NCI-H460 (cell line): ENCODE measurements around the gene PCAT7. TPM values are rescaled to one million over a fixed set of nuclear protein-coding genes. Genes with fewer than 3 reads are reported as not detected.
"Not testable (repeated sequence)": the region's sequence is repeated elsewhere in the genome, so short reads cannot be mapped to it uniquely, and the experiment has no call there.

Experiments used
- DNase-seq: peaks from one replicate; pipeline ENCODE4 v3.0.0-alpha.2; 2016; ENCODE audit warnings: low read depth; ENCODE audit errors: extremely low read depth
- polyA plus RNA-seq: library from polyadenylated mRNA; depleted of rRNA; stranded (reverse); fragments of >200 nt; gene quantifications from 2 replicates; pipeline ENCODE4 v1.2.3, GENCODE V29; 2014; cell fraction: nucleus; rRNA removed
- total RNA-seq: library from RNA; depleted of rRNA; stranded (reverse); fragments of >200 nt; shearing (Covaris generic); gene quantifications from 2 replicates; pipeline ENCODE4 v1.2.3, GENCODE V29; 2014; rRNA removed

The PCAT7 gene
- 2.1 and 2.7 TPM in 2 replicates for total RNA-seq
- polyA plus RNA-seq, result 3.8 and 8.6 TPM in 2 replicates

DNA sequence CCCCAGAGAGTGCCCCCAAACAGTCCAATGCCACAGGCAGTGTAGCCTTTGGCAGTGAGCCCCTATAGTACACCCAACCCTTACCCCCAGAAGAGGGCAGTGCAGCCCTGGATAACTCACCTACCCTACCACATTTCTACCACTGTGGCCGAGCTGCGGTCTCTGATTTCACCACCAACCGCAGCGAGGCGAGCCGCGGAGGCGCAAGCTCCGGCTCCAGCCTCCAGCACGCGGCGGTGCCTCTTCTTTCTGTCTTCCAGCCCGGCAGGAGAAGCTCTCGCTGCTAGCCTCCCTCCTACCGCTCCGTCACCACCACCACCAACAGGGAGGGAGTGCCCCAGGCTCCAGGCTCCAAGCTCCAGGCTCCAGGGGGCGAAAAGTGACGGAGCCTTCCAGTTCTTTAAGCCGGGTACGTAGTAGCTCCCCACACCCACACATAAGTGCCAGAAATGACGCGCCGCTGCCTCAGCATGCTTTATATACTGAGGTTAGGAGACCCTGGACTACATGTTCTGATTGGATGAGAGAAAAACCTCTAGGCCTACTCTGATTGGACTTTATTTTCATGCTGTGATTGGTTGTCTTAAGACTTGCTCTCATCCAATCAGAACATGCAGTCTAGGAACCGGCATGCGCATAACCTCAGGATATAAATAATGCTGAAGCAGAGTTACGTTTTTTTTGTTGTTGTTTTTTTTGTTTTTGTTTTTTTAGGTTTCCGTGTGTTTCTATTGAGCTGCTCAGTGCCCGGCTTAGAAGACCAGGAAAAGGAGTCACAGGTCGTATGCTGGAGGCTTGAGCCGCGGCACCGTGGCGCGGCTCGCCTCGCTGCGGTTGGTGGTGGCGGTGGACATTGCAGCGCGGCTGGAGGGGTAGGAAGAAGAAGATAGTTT is at the start of gene PCAT7:
Gene PCAT7 (plus strand): TSS at position 645 of the 893 bp plus-strand sequence.
- DNase-seq, result peak; percentile 86

DNA sequence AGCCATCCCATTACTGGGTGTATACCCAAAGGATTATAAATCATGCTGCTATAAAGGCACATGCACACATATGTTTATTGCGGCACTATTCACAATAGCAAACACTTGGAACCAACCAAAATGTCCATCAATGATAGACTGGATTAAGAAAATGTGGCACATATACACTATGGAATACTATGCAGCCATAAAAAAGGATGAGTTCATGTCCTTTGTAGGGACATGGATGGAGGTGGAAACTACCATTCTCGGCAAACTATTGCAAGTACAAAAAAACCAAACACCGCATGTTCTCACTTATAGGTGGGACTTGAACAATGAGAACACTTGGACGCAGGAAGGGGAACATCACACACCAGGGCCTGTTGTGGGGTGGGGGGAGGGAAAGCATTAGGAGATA is 48.5 kb upstream of the PCAT7 start:
- DNase-seq, result not testable (repeated sequence)

DNA sequence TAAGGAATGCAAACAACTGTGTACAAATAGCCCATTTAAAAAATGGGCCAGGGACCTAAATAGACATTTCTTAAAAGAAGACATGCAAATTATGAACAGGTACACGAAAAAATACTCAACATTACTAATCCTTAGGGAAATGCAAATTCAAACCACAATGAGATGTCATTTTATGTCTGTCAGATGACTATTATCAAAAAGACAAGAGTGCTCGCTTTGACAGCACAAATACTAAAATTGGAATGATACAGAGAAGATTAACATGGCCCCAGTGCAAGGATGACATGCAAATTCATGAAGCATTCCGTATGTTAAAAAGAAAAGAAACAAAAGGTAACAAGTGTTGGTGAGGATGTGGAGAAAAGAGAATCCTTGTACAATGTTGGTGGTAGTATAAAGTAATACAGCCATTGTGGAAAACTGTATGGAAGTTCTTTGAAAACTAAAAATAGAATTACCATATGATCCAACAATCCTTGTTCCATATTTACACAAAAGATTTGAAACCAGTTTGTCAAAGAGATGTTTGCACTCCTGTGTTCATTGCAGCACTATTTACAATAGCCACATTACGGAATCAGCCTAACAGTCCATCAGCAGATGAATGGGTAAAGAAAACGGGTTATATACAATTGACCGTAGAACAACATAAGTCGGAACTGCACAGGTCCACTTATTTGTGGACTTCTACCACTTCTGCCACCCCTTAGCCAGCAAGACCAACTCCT is 47.2 kb upstream of the PCAT7 start:
- no peak for DNase-seq

DNA sequence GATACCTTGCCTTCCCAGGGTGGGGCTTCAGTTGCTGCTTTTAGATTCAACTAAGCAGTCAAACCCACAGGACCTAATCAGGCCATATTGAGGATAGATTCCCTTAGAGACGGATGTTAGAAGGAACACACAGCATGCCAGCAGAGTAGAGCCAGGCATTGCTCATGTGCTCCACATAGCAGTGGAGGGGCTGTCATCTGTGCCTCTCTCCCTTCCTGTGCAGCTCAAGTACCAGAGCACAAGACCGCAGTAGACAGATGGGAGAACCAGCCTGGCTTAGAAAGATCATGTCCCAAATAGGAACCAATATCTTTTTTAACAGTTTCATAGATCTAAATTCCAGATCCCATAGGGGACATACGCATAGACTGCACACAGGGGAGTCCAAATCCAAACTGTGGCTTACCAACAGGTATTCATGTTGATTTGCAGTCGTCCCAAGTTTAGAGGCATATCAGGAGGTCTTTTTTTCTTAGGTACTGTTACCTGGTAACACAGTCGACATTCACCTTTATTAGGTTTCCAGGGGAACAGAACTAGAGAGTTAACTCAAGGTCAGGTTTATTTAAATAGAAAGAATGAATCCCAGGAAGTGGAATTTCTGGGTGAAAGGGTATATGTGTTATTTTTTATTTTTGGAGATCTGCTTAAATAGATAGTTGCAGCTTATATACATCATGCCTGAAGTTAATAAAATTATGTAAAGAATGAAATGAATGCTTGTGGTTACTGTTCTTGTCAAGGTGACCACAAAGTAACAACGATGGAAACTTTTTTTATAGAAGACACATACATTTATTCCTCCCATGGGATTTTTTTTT is 43.5 kb upstream of the PCAT7 start:
- no peak for DNase-seq

DNA sequence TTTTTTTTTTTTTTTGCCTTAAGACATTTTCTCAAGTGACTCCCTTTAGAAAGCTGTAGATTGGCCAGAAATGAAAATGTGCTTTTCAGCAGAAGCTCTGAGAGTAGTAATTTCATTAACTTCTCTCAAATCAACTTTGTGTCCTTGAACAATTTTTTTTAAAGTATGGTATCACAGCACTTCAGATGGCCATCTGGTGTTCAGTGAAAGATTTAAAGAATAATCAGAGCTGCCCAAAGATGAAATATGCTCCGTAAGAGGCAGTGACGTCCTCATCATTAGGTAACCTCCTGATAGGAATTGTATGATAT is 43.0 kb upstream of the PCAT7 start:
- DNase-seq, result no peak

DNA sequence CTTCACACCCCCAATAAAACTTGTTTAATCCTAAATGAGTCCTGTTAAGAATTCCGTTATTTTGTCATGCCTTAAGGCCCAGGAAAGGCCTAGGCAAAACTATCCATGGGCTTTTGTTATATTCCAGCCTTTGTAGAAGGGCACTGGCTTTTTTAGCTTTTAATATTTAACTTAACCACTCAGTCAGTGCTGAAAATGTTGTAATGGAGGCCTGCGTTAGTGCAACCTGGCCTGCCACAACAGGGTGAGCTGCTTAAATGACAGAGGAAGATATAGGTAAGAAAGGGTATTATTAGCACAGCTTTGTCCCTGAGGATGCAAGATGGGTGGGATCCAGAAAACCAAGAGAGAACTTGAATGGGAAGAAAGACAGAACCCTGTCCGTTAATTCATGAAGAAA is 40.2 kb upstream of the PCAT7 start:
- DNase-seq, result no peak

DNA sequence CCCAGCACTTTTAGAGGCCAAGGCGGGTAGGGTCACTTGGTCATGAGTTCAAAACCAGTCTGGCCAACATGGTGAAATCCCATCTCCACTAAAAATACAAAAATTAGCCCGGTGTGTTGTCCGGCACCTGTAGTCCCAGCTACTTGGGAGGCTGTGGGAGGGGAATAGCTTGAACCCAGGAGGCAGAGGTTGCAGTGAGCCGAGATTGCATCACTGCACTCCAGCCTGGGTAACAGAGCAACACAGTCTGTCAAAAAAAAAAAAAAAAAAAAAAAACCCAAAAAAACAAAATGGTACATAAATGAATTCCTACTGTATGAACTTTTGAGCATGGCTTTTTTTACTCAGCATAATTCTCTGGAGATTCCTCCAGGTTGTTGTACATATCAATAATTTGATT is 37.6 kb upstream of the PCAT7 start:
- no peak for DNase-seq

DNA sequence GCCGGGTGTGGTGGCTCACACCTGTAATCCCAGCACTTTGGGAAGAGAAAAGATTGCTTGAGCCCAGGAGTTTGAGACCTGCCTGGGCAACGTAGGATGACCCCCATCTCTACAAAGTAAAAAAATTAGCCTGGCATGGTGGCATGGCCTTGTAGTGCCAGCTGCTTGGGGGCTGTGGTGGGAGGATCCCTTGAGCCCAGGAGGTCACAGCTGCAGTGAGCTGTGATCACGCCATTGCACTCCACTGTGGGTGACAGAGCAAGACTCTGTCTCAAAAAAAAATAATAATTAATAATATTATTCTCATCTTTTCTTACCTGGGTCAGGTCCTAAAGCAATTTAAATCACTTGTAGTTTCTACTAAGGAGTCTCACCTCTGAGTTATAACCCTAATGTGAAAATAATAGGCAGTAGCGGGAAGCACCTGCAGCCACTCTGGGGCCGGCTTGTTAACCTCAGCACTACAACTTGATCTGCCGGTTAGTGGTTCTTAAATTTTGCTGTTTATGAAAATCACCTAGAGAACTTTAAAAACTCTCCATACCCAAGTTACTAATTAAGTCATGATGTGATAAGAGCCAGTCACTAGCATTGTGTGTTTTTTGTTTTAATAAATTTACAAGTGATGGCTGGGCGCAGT is 29.4 kb upstream of the PCAT7 start:
- DNase-seq, result no peak

DNA sequence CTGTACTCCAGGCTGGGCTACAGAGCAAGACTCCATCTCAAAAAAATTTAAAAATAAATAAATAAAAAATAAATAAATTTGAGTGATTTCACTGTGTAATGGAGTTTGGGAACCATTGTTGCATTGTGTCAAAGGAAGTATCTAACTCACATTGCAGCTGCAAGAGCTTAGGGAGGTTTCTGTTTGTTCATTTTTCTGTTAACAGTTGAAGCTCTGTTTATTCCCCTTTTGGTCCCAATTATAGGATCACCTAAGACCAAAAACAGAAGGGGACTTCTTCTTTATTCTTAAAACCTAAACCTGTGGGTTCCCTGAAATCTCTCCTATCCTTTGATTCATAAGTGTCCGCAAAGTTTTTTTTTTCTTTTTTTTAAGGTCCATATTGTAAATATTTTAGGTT is 28.6 kb upstream of the PCAT7 start:
- DNase-seq, result no peak

DNA sequence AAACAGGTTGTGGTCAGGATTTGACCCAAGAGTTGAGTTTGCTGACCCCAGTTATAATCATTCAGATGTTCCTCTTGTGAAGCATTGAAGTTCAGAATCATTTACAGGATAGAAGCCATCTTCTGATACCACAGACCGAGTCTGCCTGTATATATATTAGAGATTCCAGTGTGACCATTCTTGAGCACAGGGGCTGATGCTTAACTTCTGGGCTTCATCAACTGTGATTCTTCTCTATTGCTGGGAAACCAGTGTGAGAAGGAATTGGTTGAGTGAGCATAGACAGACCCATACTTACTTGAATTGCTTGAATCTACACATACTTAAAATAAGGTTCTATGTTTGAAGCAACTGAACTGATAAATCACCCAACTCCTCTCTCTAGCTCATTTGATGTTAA is 27.9 kb upstream of the PCAT7 start:
- no peak for DNase-seq

DNA sequence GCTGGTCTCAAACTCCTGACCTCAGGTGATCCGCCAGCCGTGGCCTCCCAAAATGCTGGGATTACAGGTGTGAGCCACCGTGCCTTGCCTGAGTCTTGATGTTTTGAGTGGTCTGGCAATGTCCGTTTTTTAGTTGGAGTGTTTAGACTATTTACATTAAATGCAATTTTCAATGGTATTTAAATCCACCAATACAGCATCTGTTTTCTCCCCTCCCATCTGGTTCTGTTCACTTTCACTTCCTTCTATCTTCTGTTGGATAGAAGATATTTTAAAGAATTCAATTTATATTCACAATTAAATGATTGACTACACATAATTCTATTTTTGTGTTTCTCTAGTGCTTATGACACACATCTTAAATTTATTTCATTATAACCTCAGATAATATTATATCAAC is 26.0 kb upstream of the PCAT7 start:
- DNase-seq, result no peak

DNA sequence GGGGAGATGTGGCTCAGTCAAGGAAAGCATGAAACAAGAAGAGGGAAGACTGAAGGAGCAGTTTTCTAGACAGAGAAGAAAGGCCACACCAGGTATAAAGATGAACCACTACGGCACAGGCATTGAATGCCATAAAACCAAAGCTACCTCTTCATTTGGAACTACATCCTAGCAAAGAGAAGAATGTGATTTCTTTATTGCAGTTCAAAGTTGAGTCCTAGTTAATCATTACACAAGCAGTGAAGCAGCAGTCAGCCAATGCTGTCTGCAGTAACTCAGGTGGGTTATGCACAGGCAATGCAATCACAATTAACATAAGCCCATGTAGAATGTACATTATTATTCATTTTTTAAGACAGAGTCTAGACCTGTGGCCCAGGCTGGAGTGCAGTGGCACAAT is 21.7 kb upstream of the PCAT7 start:
- DNase-seq, result no peak

DNA sequence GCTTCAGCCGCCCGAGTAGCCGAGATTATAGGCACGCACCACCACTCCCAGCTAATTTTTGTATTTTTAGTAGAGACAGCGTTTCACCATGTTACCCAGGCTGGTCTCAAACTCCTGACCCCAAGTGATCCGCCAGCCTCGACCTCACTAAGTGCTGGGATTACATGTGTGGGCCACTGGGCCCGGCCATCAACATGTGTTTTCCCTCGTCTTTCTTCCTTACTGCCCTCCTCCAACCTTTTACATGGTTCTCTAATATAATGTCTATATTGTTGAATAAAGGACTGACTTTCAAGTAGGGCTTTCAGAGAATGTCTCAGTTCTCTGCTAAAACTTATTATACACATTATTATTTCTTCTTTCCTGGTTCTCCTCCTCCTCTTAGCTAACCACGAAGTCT is 21.3 kb upstream of the PCAT7 start:
- DNase-seq, result no peak

DNA sequence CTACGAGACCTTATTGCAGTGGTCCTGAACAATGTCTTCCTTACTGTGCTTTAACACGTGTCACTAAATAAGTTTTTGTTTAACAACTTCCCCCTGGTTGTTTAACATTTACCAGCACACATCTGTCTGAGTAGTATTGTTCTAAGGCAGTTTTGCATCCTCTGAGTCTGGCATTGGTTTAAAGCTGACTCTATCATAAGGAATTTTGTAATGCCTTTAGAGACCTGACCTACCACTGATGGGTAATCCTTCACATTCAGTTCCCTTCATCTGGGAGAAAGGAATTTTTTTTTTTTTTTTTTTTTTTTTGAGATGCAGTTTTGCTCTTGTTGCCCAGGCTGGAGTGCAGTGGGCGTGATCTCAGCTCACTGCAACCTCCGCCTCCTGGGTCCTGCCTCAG is 20.0 kb upstream of the PCAT7 start:
- DNase-seq, result no peak

DNA sequence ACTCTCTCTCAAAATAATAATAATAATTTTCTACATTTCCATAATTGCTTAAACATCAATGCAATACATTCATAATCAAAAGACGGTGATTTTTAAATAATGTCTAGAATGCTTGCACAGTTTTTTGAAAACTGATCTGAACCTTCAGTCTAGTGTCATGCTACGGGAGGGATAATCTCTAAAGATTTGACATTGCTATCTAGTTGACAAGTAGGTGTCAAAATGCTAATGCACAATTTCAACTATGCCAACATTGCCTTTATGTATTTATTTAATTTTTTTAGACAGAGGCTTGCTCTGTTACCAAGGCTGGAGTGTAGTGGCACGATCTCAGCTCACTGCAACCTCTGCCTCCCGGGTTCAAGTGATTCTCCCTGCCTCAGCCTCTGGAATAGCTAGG is 16.0 kb upstream of the PCAT7 start:
- no peak for DNase-seq

DNA sequence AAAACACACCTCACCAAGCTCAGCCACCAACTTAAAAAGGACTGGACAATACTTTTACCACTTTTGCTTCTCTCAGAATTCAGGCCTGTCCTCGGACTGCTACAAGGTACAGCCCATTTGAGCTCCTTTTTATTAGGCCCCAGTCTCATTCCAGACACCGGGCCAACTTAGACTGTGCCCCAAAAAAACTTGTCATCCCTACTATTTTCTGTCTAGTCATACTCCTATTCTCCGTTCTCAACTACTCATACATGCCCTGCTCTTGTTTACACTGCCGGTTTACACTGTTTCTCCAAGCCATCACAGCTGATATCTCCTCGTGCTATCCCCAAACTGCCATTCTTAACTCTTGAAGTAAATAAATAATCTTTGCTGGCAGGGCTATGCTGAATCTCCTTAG is 10.5 kb upstream of the PCAT7 start:
- not testable (repeated sequence) for DNase-seq

DNA sequence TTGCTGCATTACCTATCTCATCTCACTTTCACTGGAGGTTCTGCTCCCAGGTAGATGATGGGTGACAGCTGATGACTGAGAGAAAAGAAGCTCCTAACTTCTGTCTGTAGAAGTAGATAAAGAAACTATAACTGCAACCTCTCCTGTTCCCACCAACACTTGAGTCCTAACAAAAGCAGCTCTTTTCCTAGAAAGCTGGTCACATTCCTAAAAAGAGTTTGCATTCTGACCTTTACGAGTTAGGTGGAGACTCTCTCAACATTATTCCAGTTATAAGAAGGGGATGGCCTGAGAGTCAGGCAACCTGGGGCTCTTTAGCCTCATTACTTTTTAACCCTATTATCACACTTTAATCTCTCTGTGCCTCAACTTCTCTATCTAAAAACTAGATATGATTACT is 8.9 kb upstream of the PCAT7 start:
- DNase-seq, result no peak

DNA sequence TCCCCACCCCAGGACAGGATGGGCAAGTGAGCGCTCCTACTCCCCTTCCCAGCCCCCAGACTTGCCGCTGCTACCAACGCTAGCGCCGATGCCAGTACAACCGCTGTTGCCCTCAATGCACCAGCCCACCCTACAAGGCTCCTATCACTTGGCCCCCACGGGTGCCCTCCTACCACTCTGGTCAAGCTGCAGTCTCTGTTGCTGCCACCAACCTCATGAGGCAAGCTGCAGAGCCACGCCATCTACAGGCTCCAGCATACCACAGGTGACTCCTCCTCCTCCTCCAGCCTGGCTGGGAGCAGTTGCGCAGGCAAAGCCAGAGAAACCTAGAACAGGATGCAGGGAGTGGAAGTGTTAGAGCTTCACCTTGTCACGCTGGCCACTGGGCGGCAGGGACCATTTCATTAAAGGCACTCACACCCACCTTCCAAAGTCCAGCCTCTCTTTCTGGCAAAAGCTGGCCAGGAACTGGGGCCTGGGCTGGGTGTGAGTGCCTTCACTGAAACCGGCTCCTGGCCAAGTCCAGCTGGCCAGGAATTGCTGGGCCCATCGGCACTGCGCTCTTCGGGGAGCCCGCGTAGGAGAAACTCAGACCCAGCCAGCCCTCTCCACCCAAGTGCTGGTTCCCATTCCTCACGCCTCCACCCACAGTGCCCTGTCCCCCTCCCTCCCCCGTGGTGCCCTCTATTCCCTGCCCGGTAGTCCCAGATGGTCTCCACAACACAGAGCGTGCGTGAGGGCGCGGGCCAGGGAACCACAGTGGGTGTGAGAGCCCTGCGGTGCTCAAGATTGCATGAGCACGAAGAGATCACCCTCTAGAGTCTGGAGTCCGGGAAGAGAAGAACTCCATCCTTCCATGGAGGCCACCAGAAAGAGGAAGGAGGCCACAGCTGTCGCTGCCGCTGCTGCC is 1.6 kb upstream of the PCAT7 start:
- no peak for DNase-seq

DNA sequence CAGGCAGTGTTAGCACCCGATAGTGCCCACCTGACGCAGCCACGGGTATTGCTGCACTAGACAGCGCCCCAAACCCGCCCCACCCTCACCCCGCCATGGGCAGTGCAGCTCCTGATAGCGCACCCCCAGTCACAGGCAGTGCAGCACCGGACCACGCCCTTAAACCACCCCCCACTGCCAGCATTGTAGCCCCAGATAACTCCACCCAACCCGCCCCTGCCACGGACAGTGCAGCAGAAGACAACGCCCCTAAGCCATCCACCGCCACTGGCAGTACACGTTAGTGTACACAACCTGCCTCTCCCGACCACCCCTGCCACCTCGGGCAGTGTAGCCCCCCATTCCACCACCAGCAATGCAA is 825 bp upstream of the PCAT7 start:
- no peak for DNase-seq

DNA sequence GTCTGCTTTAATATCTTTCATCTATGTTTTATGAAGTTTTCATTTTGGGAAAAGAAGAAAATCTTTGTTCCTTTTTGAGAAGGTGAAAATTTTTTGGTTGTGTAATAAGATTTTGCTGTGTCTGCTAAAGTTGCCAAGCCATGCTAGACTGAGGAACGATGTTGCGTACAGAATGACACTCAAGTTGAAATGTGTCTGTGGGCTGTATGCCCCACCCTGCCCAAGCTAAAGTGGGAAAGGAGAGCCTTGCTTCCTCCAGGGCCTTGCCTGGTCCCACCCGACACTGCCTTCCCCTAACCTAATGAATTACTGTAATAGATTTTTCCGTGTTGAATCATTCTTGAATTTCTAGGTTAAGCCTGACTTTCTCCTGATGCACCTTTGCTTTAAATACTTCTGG is 2.5 kb downstream of the PCAT7 start:
- DNase-seq, result no peak
